Measurements from ENCODE around the gene MEGF6. TPM values are rescaled to one million over a fixed set of nuclear protein-coding genes. Genes with fewer than 3 reads are reported as not detected.

MEGF6 gene
- total RNA-seq, 2 experiments from 2014 or later = 57.5 to 62.2 TPM

DNA sequence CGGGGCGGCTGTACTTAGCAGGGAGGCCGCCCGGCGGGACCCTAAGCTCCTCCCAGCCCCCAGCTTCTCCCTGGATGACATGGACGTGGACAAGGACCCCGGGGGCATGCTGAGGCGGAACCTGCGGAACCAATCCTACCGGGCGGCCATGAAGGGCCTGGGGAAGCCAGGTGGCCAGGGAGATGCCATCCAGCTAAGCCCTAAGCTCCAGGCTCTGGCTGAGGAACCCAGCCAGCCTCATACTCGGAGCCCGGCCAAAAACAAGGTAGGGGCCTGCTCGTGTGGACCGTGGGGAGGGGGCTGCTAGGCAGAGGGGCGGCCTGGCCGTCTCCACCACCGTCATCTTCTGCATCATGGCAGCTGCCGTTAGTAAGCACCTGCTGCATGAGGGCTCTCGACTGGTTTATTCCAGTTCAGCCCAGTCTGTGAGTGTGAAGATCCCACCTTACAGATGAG is 147.9 kb downstream of the MEGF6 start:
- Histone ChIP-seq H3K4me3 (ENCODE audit: low read length) (no peak overlapping the region), H3K4me1 (ENCODE audit: insufficient read depth, low read length) (no peaks in the 10 kb centered on the region), H3K36me3 (ENCODE audit: insufficient read depth, low read length) (no peaks in the 10 kb centered on the region), H3K9me3 (ENCODE audit: control insufficient read depth in 1 of 2, insufficient read depth in 1 of 2, low read length in 2 of 2) (no peaks in the 10 kb centered on the region), H3K27ac (ENCODE audit: low read depth in 1 of 2, low read length in 2 of 2) (no peak overlapping the region), H3K27me3 (ENCODE audit: control insufficient read depth in 1 of 2, insufficient read depth in 2 of 2, low read length in 2 of 2) (no peaks in the 10 kb centered on the region)
- Mint-ChIP-seq H3K27me3 (no peaks in the 10 kb centered on the region), H3K4me1 (ENCODE audit: low read depth) (no peaks in the 10 kb centered on the region), H3K9me3 (no peaks in the 10 kb centered on the region), H3K36me3 (ENCODE audit: low read depth) (no peaks in the 10 kb centered on the region), H3K4me3 (no peak overlapping the region), H3K27ac (no peak overlapping the region)
- intact Hi-C loops (cut with DNase I, micrococcal nuclease) = no loop called here
- ChIA-PET POLR2A (no interaction called here), CTCF (interaction anchor here (1.3 kb wide), 1 partner anchor 10 kb away, joined by 6 read pairs; no protein-coding TSS in a partner anchor)
- ATAC-seq (ENCODE audit: poor library complexity) (no peak), DNase-seq (peak in 1 of 14 experiments; percentile 1)
- no peak for TF ChIP-seq CTCF (IDR thresholded peaks at IDR 0.05)

DNA sequence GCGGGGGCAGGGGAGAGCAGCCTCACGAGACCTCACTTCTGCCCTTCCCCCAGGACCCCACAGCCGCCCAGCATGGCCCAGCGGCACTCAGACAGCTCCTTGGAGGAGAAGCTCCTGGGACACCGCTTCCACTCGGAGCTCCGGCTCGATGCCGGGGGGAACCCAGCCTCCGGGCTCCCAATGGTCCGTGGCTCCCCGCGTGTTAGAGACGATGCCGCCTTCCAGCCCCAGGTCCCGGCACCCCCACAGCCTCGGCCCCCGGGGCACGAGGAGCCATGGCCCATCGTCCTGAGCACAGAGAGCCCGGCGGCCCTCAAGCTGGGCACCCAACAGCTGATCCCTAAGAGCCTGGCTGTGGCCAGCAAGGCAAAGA is 148.3 kb downstream of the MEGF6 start:
- H3K36me3 ChIP-seq (ENCODE audit: insufficient read depth, low read length) = no peaks in the 10 kb centered on the region
- no peaks in the 10 kb centered on the region for H3K4me1 ChIP-seq (ENCODE audit: insufficient read depth, low read length)
- H3K27me3 Mint-ChIP-seq = no peaks in the 10 kb centered on the region
- no peak overlapping the region for H3K27ac ChIP-seq (ENCODE audit: low read depth in 1 of 2, low read length in 2 of 2)
- no peak for TF ChIP-seq CTCF (IDR thresholded peaks at IDR 0.05)
- DNase-seq (peak in 1 of 14 experiments; percentile 4), ATAC-seq (ENCODE audit: poor library complexity) (no peak)
- no peaks in the 10 kb centered on the region for H3K9me3 Mint-ChIP-seq
- ChIA-PET CTCF (interaction anchor here (1.3 kb wide), 1 partner anchor 10 kb away, joined by 6 read pairs; no protein-coding TSS in a partner anchor), POLR2A (no interaction called here)
- no peak overlapping the region for H3K27ac Mint-ChIP-seq
- no peaks in the 10 kb centered on the region for H3K9me3 ChIP-seq (ENCODE audit: control insufficient read depth in 1 of 2, insufficient read depth in 1 of 2, low read length in 2 of 2)
- no peak overlapping the region for H3K4me3 ChIP-seq (ENCODE audit: low read length)
- intact Hi-C loops (cut with DNase I, micrococcal nuclease) = no loop called here
- H3K36me3 Mint-ChIP-seq (ENCODE audit: low read depth) = no peaks in the 10 kb centered on the region
- no peaks in the 10 kb centered on the region for H3K27me3 ChIP-seq (ENCODE audit: control insufficient read depth in 1 of 2, insufficient read depth in 2 of 2, low read length in 2 of 2)
- H3K4me1 Mint-ChIP-seq (ENCODE audit: low read depth) = no peaks in the 10 kb centered on the region
- H3K4me3 Mint-ChIP-seq = no peak overlapping the region

GRCh38 chr1:3462356-3463012 is 148.8 kb downstream of the MEGF6 start:
- Mint-ChIP-seq H3K27me3 (no peaks in the 10 kb centered on the region), H3K4me3 (no peak overlapping the region), H3K4me1 (ENCODE audit: low read depth) (no peaks in the 10 kb centered on the region), H3K9me3 (no peaks in the 10 kb centered on the region), H3K36me3 (ENCODE audit: low read depth) (no peaks in the 10 kb centered on the region), H3K27ac (no peak overlapping the region)
- Histone ChIP-seq H3K27me3 (ENCODE audit: control insufficient read depth in 1 of 2, insufficient read depth in 2 of 2, low read length in 2 of 2) (no peaks in the 10 kb centered on the region), H3K9me3 (ENCODE audit: control insufficient read depth in 1 of 2, insufficient read depth in 1 of 2, low read length in 2 of 2) (no peaks in the 10 kb centered on the region), H3K27ac (ENCODE audit: low read depth in 1 of 2, low read length in 2 of 2) (no peak overlapping the region), H3K4me1 (ENCODE audit: insufficient read depth, low read length) (no peaks in the 10 kb centered on the region), H3K36me3 (ENCODE audit: insufficient read depth, low read length) (no peaks in the 10 kb centered on the region), H3K4me3 (ENCODE audit: low read length) (no peak overlapping the region)
- intact Hi-C loops (cut with DNase I, micrococcal nuclease) = no loop called here
- ATAC-seq (ENCODE audit: poor library complexity) (no peak), DNase-seq (peak in 1 of 14 experiments; percentile 3)
- CTCF ChIA-PET = interaction anchor here (1.3 kb wide), 1 partner anchor 9 kb away, joined by 6 read pairs; no protein-coding TSS in a partner anchor
- no peak for TF ChIP-seq CTCF (IDR thresholded peaks at IDR 0.05)
- POLR2A ChIA-PET = no interaction called here

Data from CD4-positive, alpha-beta T cell (primary cell).